Muscle of arm (tissue), 14 donors: ENCODE measurements around the gene RFPL4A. TPM values are rescaled to one million over a fixed set of nuclear protein-coding genes. Genes with fewer than 3 reads are reported as not detected.
"Not testable (repeated sequence)": the region's sequence is repeated elsewhere in the genome, so short reads cannot be mapped to it uniquely, and the experiment has no call there.

Source experiments
- DNase-seq: peaks from one replicate; pipeline ENCODE4 v3.0.0-alpha.2; 2013
- long read RNA-seq, 11 donors: transcript quantifications; one replicate each; lab custom pipeline, GENCODE V29; 2026
- polyA plus RNA-seq, 12 donors: library from polyadenylated mRNA; unstranded; fragments of 120-200 nt; gene quantifications; one replicate each; pipeline ENCODE4 v1.2.1, GENCODE V29; 2013; ENCODE audit not compliant: insufficient read length in 12 of 12

RFPL4A gene
- 1 to 10 TPM in 2 of 12 donors, under 1 TPM in 4, not detected in 6; 0.50 to 1.4 (median 0.66) TPM for polyA plus RNA-seq
- long read RNA-seq, donor 1, result 0 reads
- long read RNA-seq, donor 2, partial matches to known transcripts, result 0 of 1 reads
- long read RNA-seq, donor 2, other reads (novel, unspliced or antisense), result 0 of 1 reads
- long read RNA-seq, donor 3, result 0 reads
- long read RNA-seq, donor 4, result 0 reads
- long read RNA-seq, donor 5, partial matches to known transcripts, result 0 of 1 reads
- long read RNA-seq, donor 5, other reads (novel, unspliced or antisense), result 0 of 1 reads
- long read RNA-seq, donor 6, result 0 reads
- long read RNA-seq, donor 7, result 0 reads
- long read RNA-seq, donor 8, result 0 reads
- long read RNA-seq, donor 9, result 0 reads
- long read RNA-seq, donor 10, result 0 reads
- long read RNA-seq, donor 11, partial matches to known transcripts, result 0 of 1 reads
- long read RNA-seq, donor 11, other reads (novel, unspliced or antisense), result 0 of 1 reads

DNA sequence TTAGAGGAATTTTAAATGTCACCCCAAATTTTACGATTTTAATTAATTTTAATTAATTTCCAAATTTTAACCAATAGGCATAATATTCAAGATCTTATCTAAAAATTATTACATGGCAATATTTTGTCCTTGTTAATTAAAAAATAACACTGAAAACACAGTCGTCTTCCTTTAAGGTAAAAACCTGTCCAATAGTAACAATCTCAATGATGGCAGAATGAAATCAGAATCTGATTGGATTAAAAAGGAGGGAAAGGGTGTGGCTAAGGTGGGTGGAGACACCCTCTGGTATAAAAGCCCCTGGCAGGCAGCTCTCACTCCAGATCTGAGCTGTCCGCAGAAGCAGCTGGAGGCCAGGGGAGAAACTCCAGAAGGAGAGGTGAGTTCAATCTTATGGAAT is at the start of gene RFPL4A:
Gene RFPL4A, plus strand, starts transcription at position 301 of the 400 bp plus-strand sequence. CDS start 2,704 bp downstream, outside the sequence.
- not testable (repeated sequence) for DNase-seq

DNA sequence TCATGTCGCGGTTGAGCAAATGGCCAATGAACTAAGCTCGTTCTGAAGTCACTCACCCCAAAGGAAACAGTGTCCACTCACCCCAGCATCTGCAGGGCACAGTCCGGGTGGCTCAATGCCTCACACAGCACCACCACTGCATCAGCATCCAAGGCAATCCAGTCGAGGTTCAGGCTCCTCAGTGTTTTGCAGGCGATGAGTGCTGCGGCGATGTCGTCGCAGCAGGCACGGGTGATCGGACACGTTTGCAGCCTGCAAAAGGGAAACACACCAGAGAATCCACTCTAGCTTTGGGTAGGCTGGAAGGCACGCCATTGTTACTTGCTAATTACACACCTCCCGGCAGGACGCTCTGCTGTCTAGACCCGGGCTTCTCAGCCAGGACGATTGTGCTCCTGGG is 47.2 kb upstream of the RFPL4A start:
- no peak for DNase-seq

DNA sequence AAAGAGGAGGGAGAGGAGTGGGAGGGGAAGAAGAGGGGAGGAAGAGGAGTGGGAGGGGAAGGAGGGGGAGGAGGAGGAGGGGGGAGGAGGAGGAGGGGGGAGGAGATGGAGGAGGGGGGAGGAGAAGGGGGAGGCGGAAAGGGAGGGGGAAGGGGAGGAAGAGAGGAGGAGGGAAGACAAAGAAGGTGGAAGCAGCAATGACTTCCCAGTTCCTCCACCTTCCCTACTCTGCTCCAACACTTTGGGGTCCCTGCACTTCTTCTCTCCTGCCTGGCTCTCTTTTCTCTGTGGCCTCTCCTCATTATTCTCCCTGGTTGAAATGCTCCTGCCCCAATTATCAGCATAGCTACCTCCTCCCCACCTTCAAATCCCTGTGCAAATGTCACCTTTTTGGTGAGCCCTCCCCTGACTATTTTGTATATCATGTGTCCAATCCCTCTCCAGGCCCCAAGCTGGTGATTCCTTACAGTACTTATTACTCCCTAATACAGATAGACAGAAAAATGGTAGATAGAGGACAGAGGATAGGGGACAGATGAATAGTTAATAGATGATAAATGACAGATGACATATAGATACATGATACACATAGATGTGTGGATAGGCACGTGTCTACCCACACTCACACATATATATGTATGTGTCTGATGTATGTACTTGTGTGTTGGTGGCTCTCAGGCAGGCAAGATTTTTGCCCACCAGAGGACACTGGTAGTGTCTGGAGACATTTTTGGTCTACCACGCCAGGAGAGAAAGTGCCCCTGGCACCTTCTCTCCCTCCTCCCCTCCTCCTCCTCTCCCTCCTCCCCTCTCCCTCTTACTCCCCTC is 45.9 kb upstream of the RFPL4A start:
- DNase-seq, result no peak

DNA sequence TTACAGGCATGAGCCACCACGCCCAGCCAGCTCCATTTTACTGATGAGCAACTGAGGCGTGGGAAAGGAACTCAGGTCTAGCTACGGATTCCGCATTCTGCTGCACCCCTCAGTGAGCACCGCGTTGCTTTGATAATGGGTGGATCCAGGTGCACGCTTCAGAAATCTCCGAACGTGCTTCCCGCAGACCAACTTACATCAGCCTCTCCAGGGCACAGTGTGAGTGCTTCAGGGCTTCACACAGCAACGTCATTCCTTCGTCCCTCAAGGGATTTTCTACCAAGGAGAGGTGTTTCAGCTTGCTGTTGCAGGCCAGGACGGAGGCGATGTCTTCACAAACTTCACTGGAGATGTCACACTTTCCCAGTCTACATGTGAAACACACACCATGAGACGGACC is 42.4 kb upstream of the RFPL4A start:
- DNase-seq, result no peak

DNA sequence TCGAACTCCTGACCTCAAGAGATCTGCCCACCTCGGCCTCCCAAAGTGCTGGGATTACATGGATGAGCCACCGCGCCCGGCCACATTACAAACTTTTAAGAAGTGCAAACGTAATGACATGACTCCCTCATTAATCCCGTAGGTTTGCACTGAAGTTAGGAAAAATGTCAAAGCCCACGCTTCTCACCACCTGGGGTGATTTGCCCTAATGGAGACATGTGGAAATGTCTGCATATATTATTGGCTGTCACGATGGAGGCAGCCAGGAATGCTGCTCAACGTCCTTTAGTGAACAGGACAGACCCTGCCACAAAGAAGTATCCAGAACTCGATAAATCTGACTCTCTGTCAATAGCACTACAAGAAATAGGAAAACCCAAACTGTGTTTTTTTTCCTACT is 41.6 kb upstream of the RFPL4A start:
- no peak for DNase-seq

DNA sequence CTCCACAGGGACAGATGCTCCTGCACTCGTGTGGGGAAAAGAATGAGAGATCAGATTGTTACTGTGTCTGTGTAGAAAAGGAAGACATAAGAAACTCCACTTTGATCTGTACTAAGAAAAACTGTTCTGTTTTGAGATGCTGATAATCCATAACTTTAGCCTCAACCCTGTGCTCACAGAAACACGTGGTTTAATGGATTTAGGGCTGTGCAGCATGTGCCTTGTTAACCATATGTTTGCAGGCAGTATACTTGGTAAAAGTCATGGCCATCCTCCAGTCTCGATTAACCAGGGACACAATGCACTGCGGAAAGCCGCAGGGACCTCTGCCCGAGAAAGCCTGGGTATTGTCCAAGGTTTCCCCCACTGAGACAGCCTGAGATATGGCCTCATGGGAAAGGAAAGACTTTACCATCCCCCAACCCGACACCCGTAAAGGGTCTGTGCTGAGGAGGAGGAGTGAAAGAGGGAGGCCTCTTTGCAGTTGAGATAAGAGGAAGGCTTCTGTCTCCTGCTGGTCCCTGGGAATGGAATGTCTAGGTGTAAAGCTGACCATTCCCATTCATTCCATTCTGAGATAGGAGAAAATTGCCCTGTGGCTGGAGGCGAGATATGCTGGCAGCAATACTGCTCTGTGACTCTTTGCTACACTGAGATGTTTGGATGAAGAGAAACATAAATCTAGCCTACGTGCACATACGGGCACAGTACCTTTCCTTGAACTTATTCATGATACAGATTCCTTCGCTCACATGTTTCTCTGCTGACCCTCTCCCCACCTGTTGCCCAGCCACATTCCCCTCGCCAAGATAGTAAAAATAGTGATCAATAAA is 40.8 kb upstream of the RFPL4A start:
- not testable (repeated sequence) for DNase-seq

DNA sequence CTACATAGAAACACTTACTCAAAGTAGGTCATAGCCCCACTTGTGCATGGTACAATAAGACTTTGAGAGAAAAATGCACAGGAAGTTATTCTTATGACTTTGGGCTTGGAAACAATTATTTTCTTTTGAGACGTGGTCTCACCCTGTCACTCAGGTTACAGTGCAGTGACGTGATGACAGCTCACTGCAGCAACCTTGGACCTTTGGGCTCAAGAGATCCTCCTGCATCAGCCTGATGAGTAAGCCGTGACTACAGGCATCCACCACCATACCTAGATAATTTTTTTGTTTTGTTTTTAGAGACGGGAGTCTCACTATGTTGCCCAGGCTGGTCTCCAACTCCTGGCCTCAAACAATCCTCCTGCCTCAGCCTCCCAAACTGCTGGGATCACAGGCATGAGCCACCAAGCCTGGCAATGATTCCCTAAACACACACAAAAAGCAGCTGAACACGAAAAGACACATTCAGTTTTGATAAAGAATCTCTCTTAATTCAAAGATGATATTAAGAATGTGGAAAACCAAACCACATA is 38.6 kb upstream of the RFPL4A start:
- DNase-seq, result no peak

DNA sequence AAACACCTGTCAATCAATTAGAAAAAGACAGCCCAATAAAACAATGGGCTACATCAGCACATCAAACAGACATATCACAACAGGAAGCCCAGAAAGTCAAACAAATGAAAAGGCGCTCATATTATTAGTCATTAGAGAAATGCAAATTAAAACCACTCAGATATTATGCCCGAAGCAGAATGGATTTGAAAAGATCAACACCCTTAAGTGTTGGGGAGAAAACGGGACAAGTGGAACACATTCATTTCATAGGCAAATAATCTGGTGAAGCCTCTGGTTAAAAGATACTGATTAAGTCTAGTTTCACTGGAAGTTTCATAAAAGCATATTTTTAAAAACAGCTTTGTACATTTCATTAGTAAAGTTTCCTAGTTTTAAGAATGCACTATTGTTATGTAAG is 38.1 kb upstream of the RFPL4A start:
- DNase-seq, result no peak

DNA sequence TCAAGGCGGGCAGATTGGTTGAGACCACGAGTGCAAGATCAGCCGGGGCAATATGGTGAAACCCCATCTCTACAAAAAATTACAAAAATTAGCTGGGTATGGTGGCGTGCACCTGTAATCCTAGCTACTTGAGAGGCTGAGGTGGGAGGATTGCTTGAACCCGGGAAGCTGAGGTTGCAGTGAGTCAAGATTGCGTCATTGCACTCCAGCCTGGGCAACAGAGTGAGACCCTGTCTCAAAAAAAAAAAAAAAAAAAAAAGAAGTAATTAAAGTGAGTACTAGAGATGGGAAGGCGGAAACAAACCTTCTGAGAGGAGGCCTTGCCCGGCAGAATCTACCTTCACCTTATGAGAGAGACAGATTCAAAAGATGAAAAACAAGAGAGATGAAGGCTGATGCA is 35.4 kb upstream of the RFPL4A start:
- no peak for DNase-seq

DNA sequence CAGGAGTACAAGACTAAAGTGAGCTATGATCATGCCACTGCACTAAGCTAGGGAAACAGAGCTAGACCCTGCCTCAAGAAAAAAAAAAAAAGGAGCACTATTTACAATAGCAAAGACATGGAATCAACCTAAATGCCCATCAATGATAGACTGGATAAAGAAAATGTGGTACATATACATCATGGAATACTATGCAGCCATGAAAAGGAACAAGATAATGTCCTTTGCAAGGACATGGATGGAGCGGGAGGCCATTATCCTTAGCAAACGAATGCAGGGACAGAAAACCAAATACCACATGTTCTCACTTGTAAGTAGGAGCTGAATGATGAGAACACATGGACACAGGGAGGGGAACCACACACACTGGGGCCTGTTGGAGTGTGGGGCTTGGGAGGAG is 28.5 kb upstream of the RFPL4A start:
- DNase-seq, result not testable (repeated sequence)

DNA sequence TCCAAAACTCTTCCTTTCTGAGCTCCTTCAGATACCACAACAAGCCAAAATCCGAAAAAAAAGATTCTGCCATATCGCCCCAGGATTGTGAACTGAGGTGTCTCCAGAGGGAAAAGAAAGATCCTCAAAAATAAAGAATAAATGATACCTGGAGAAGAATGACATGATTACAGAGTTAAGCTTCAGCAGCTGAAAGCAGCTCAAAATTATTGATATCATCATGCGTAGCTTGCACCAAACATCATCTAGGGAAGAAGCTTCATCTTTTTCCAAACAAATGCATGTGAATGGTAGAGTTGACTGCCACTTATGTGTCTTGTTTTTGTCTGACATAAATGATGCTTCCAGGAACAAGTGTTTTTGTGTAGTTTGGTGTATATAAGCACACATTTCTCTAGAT is 20.6 kb upstream of the RFPL4A start, which contains the start of gene NLRP9:
Gene NLRP9, minus strand, starts transcription at position 101 of the 400 bp plus-strand sequence. Its CDS starts 28 bp downstream, at position 73.
- no peak for DNase-seq

DNA sequence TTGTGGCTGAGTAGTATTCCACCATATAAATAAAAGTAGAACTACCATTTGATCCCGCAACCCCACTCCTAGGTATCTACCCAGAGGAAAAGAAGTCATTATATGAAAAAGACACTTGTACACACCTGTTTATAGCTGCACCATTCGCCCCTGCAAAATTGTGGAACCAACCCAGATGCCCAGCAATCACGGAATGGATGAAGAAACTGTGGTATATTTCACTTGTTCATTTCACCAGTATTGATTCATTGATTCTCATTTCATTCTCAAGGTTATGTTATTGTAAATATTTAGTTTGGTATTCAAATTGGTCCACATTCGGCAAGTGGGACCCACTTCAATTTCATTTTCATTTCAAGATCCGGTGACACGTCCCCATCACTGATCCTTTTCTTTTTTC is 8.2 kb upstream of the RFPL4A start:
- DNase-seq, result no peak

DNA sequence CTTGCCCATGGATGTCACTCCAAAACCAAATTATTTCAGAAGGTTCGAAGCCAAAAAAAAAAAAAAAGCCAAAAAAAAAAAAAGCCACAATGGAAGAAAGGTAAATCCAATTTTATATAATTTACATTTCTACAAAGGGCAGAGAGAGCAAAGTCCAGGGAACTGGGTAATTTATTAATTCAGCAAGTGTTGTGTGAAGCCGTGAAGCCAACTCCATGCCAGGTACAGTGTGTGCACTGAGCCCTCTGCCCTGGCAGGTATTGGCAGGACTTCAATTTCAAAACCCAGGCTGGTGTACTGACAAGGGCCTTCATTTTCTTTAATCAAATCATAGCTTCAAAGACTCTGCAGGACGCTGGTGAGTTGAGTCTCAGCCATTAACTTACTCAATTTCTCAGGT is 5.5 kb upstream of the RFPL4A start:
- DNase-seq, result no peak

DNA sequence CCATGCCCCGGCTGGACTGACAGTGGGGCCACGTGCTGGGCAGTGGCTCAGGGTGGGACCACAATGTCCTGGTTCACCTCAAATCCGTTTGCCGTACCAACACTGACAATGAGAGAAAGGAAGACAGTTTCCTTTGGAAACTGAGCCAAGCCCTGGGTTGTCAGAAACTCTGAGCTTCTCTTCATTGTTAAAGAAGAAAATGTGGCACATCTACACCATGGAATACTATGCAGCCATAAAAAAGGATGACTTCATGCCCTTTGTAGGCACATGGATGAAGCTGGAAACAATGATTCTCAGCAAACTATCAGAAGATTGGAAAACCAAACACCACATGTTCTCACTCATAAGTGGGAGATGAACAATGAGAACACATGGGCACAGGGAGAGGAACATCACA is 2.1 kb upstream of the RFPL4A start:
- DNase-seq, result not testable (repeated sequence)

DNA sequence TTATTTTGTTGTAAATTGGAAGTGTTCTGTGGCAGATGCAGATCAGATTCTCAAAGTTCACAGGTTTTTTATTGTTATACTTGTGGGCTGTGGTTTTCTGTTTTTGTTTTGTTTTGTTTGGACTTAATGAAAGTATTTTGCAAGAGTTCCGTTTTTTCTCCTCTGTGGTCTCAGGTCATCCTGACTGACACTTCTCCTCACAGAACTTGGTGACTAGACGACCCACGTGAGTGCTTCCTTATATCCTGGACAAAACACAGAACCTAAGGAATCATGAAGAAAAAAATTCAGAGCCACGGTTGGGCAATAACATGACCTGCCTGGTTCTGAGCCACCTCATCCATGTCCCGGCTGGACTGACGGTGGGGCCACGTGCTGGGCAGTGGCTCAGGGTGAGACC is 7.6 kb downstream of the RFPL4A start:
- DNase-seq, result no peak

DNA sequence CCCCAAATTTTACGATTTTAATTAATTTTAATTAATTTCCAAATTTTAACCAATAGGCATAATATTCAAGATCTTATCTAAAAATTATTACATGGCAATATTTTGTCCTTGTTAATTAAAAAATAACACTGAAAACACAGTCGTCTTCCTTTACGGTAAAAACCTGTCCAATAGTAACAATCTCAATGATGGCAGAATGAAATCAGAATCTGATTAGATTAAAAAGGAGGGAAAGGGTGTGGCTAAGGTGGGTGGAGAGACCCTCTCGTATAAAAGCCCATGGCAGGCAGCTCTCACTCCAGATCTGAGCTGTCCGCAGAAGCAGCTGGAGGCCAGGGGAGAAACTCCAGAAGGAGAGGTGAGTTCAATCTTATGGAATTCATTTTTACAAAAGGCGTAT is 9.9 kb downstream of the RFPL4A start, which contains the start of gene RFPL4AL1:
Gene RFPL4AL1, plus strand, starts transcription at position 301 of the 400 bp plus-strand sequence. CDS start 2,687 bp downstream, outside the sequence.
- DNase-seq, result not testable (repeated sequence)

DNA sequence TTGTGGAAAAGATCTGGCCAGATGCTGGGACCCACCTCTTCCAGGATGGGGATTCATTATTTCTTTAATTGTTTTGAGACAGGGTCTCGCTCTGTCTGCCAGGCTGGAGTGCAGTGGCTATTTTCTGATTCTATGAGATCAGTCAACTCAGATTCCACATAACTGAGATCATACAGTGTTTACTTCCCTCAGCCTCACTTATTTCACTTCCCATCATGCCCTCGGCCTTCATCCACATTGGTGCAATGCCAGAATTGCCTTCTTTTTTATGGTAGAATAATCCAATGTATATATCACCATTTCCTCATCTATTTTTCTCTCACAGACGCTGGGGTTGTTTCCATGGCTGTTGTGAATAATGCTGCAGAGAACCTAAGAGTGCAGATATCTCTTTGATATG is 10.7 kb downstream of the RFPL4A start:
- not testable (repeated sequence) for DNase-seq

DNA sequence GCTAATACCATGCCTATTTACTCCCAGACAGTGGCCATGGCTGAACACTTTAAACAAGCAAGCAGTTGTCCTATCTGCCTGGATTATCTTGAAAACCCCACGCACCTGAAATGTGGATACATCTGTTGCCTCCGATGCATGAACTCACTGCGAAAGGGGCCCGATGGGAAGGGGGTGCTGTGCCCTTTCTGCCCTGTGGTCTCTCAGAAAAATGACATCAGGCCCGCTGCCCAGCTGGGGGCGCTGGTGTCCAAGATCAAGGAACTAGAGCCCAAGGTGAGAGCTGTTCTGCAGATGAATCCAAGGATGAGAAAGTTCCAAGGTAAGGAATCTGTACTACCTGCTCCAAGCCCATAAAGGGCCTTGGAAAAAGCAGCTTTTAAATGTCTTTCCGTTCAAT is 18.6 kb downstream of the RFPL4A start:
- DNase-seq, result no peak

DNA sequence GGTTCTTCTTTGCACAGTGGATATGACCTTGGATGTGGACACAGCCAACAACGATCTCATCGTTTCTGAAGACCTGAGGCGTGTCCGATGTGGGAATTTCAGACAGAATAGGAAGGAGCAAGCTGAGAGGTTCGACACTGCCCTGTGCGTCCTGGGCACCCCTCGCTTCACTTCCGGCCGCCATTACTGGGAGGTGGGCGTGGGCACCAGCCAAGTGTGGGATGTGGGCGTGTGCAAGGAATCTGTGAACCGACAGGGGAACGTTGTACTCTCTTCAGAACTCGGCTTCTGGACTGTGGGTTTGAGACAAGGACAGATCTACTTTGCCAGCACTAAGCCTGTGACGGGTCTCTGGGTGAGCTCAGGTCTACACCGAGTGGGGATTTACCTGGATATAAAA is 19.4 kb downstream of the RFPL4A start:
- no peak for DNase-seq

DNA sequence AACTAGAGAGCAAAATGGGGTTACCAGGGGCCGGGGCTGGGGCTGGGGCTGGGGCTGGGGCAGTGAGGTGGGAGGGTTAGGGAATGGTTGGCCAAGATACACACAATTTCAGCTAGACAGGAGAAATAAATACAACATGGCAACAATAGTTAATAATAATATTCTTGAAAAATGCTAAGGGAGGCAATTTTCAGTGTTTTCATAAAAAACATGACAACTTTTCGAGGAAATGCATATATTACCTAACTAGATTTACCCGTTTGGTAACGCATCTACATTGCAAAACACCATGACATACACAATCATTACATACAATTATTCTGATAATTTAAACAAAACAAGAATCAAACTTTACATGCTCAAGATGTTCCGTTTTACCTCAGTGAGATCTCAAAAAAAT is 22.2 kb downstream of the RFPL4A start:
- DNase-seq, result no peak

DNA sequence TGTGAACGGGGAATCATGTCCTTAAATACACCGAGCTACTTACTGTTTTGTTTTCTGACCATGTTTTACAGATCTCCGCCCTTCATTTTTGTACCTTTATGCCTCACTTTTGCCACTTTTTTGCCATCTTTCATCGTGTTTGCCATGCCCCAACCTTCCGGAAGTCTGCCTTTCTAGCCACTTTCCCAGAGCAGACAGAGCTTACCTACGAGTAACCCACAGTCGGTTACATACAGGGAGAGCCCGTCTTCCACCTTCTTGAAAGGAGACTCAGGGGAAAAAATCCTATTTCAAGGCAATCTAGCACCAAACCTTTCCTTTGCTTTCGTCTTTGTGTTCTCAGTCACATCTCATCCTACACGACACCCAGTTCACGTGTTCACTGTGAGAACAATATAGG is 36.1 kb downstream of the RFPL4A start:
- no peak for DNase-seq
